Thyroid gland (tissue), 4 donors: ENCODE data around the gene CDH4. TPM values are rescaled to one million over a fixed set of nuclear protein-coding genes. Genes with fewer than 3 reads are reported as not detected.

Experiments
- DNase-seq, 2 donors: peaks; one replicate each; pipeline ENCODE4 v3.0.0-alpha.2; 2019
- H3K27ac ChIP-seq, 3 donors: fragments of 200-600 bp; sonication (generic); 1 replicate in 2 of 3; 2 replicates in 1 of 3; pipeline ENCODE4 v1.5.1; 2016 to 2019; ENCODE audit warnings: mild to moderate bottlenecking in 1 of 3, moderate library complexity in 1 of 3
- H3K27me3 ChIP-seq: fragments of 200-600 bp; sonication (generic); one replicate; pipeline ENCODE4 v1.5.1; 2019
- H3K36me3 ChIP-seq, 2 donors: fragments of 200-600 bp; sonication (generic); one replicate each; pipeline ENCODE4 v1.5.1; 2016 to 2019
- H3K4me1 ChIP-seq, 2 donors: fragments of 200-600 bp; sonication (generic); one replicate each; pipeline ENCODE4 v1.5.1; 2017 to 2019
- H3K4me3 ChIP-seq, 3 donors: fragments of 200-600 bp; sonication (generic); replicated peaks in 1 of 3; 1 replicate in 2 of 3; 2 replicates in 1 of 3; pipeline ENCODE4 v1.5.1; 2016; ENCODE audit warnings: mild to moderate bottlenecking in 1 of 3
- H3K9me3 ChIP-seq: fragments of 200-600 bp; sonication (generic); one replicate; pipeline ENCODE4 v1.5.1; 2017
- POLR2A ChIP-seq, 2 donors: fragments of 450-650 bp; IDR thresholded peaks; one replicate each; pipeline ENCODE4 v1.6.1; 2017; ENCODE audit warnings: antibody characterized with exemption in 2 of 2, mild to moderate bottlenecking in 2 of 2, moderate library complexity in 1 of 2
- WGBS, 2 donors: methylation state at CpG; one replicate each; pipeline ENCODE4 v1.1.5; 2017; 5-methylcytosine and 5-hydroxymethylcytosine counted together
- intact Hi-C: fragments of 100-400 bp; cut with DNase I; formaldehyde crosslinking; loops from one replicate; pipeline ENCODE4 v1.15.1; 2023
- microRNA counts, 2 donors: library from miRNA; unstranded; fragments of <30 nt; microRNA quantifications; one replicate each; lab custom pipeline; 2016 to 2017
- microRNA-seq: library from miRNA; unstranded; fragments of <30 nt; microRNA quantifications from one replicate; pipeline ENCODE4, GENCODE V29; 2016
- total RNA-seq, 4 donors: library from RNA; depleted of rRNA; stranded (reverse); fragments of >200 nt; gene quantifications; one replicate each; pipeline ENCODE4 v1.2.3, GENCODE V29; 2016
- TF ChIP-seq, protein P1 (sequence below), 6 experiments: fragments of 200-600 bp in 3 of 6; fragments of 450-650 bp in 3 of 6; sonication (generic) in 3 of 6; IDR thresholded peaks; one replicate each; pipeline ENCODE4 v1.5.1; 2016 to 2019; ENCODE audit warnings: antibody characterized with exemption in 6 of 6, mild to moderate bottlenecking in 2 of 6, inconsistent platforms in 1 of 6, moderate library complexity in 1 of 6

Gene CDH4
- total RNA-seq, 4 donors from 2014 or later = 0.22 to 0.29 (median 0.29) TPM; not detected in 1

- Histone ChIP-seq H3K4me1 (no peaks in the 10 kb centered on the region), H3K4me3 (no peak overlapping the region), H3K36me3 (peaks cover 27 to 34% of the 10 kb centered on the region in 2 donors), H3K27ac (no peak overlapping the region), H3K27me3 (no peaks in the 10 kb centered on the region), H3K9me3 (no peaks in the 10 kb centered on the region)
- WGBS, 2 donors = 87 to 89% methylated on average over 14 of the region's 14 CpGs
- intact Hi-C loops = no loop called here
- TF ChIP-seq, protein P1, sequence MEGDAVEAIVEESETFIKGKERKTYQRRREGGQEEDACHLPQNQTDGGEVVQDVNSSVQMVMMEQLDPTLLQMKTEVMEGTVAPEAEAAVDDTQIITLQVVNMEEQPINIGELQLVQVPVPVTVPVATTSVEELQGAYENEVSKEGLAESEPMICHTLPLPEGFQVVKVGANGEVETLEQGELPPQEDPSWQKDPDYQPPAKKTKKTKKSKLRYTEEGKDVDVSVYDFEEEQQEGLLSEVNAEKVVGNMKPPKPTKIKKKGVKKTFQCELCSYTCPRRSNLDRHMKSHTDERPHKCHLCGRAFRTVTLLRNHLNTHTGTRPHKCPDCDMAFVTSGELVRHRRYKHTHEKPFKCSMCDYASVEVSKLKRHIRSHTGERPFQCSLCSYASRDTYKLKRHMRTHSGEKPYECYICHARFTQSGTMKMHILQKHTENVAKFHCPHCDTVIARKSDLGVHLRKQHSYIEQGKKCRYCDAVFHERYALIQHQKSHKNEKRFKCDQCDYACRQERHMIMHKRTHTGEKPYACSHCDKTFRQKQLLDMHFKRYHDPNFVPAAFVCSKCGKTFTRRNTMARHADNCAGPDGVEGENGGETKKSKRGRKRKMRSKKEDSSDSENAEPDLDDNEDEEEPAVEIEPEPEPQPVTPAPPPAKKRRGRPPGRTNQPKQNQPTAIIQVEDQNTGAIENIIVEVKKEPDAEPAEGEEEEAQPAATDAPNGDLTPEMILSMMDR (IDR thresholded peaks at IDR 0.05) = no peak
- TF ChIP-seq POLR2A (IDR thresholded peaks at IDR 0.05) = no peak
- DNase-seq = no peak
Observed at GRCh38 chr20:61989741-61990140, 737.7 kb downstream of the CDH4 start.

MicroRNAs encoded within 50 kb of the gene (microRNA counts, 767-probe panel; counts per million panel counts)
- 0 to 2,212 counts per million in 2 donors for microRNA hsa-miR-1257 (lab: Ali Mortazavi, UCI)

Small RNAs within 50 kb of the gene (microRNA-seq; reads per million reads assigned to microRNA genes)
- gene MIR1257 = not detected
